ENCODE data around the gene PRG2. TPM values are rescaled to one million over a fixed set of nuclear protein-coding genes. Genes with fewer than 3 reads are reported as not detected.
"Not testable (repeated sequence)": the region's sequence is repeated elsewhere in the genome, so short reads cannot be mapped to it uniquely, and the experiment has no call there.

Gene PRG2
- total RNA-seq, 1 donor from 2014 or later: 0.45 TPM

DNA sequence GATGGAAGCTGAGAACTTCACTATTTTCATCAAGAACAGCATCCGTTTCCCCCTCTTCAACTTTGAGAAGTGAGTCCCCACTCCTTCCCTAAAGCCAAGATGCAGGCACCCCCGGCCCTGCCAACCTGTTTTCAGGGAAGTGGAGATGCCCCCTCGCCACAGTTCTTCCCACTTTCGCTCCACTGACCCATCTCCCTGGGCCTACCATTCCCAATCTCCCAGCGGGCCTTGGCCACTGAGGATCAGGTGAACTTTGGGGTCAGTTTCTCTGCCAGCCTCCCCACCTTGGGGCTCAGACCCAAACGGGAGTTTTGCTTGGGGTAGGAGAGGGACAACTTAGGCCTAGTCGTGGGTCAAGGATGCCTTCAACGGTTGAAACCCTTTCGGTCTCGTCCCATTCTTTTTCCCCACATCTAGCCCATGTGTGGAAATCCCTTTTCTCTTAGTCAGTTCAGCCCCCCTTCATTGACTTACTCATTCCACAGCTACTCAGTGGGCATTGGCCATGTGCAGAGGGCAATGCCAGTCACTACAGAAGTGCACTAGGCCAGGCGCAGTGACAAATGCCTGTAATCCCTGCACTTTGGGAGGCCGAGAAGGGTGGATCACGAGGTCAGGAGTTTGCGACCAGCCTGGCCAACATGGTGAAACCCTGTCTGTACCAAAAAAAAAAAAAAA lies 41.7 kb downstream of the PRG2 start:
- no peak for DNase-seq (ENCODE audit: low spot score)

DNA sequence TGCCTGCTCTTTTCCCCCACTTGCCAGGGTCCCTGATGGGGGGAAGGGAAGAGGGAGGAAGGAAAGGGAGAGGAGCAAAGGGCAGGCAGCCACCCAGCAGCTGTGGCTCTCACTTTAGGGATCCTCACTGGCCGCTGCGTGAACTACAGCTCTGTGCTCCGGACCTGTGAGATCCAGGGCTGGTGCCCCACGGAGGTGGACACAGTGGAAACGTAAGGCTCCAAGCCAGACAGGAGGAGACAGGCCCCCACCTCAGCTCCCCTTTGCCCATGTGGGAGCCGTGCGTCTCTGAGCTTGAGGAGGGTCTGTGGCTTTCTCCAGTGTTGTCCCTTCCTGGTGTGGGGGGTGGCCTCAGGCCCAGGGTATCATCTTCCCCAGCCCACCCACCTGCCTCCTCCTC lies 42.4 kb downstream of the PRG2 start:
- no peak for DNase-seq (ENCODE audit: low spot score)

DNA sequence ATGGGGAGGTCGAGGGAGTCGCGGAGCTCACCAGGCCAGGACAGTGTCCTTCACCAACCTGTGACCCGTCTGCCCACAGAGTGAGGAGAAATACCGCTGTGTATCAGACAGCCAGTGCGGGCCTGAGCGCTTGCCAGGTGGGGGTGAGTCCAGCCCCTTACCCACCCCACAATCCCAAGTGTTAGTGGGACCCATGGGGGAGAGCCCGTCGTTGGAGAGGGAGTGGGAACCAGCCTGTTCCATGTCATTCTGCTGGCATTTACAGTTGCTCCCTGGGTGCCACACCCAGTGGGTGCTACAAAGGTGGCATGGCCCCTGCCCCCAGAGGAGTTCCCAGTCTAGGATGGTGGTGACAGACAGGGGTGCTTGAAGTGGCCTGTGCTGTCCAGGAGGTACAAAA lies 43.1 kb downstream of the PRG2 start:
- no peak for DNase-seq (ENCODE audit: low spot score)

DNA sequence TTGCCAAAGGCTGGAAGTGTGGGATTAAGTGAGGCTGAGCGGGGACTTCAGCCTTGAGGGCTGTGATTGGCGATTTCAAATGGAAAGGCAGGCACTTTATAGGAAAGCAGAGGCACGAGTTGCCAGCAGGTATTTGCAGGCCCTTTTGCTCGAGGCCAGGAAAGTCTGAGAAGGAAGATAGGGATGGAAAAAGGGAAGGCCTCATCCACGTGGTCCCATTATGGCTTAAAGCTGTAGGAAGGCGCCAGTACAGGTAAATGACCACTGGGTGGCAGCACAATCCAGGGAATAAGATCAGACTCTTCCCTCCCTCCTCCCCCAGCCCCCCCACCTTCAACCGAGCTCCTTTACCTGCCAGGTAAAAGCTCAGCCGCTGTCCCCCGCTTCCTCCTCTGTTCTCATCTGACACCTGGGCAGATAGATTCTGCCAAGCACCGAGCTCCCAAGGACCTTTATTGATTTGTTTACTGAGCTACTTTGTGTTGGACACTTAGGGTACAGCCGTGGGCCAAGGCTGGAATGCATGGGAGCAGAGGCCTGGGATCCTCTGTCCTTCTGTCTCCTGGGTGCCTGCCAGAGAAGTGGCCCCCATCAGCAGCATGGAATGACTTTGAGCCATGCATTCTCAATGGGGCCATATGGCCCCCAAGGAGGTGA lies 44.8 kb downstream of the PRG2 start:
- no peak for DNase-seq (ENCODE audit: low spot score)

DNA sequence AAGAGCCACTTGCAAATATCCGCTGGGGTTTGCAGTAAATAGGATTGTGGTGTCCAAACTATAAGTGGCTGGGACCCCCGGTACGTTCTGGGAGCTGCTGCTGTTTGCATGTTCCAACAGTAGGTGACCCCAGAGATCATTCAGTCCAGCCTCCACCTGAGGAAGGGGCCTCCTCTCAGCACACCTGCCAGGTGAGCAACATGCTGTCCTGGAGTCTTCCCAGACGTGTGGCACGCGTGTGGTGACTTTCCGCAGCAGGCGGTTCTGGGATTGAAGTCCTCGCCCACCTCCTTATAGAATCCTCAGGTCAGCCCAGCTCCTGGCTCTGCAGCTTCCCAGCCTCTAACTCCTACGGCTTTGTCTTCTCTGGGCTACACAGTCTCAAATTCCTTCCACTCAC lies 45.6 kb downstream of the PRG2 start:
- DNase-seq (ENCODE audit: low spot score): no peak

DNA sequence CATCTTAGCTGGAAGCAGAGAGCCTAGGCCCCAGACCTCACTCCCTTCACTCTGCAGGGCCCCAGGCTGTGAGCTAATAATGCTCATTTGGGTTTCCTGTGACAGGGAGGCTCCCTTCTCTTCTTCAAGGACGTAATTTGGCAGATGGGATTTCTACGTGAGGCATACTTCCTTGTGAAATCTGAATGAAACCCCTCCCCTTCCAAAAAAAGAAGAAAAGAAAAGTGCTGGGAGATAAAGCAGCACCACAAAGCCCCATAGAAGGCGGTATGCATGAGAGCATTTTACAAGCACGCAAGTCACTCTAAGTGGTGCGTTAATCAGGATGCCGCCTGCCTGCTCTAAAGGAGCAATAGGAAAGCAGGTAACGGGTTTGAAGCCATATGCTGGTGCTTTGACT lies 46.6 kb downstream of the PRG2 start:
- DNase-seq (ENCODE audit: low spot score): no peak

DNA sequence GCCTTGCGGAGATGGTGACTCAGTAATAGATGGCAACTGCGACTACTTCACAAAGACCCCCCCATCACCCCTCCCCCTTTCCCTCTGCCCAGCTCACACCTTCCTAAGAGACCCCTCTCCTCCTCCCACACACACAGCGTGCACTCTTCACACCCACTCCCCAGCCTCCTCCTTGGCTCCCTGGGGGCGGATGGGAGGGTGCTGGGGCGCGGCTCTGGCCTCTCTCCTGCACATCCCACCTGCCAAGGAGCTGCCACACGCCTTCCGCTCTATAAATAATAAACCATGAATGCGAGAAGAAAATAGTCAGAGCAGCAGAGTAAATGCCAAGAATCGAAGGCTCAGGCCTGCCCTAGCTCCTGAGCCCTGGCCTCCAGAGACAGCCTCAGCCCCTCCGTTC lies 47.7 kb downstream of the PRG2 start:
- DNase-seq (ENCODE audit: low spot score): no peak

DNA sequence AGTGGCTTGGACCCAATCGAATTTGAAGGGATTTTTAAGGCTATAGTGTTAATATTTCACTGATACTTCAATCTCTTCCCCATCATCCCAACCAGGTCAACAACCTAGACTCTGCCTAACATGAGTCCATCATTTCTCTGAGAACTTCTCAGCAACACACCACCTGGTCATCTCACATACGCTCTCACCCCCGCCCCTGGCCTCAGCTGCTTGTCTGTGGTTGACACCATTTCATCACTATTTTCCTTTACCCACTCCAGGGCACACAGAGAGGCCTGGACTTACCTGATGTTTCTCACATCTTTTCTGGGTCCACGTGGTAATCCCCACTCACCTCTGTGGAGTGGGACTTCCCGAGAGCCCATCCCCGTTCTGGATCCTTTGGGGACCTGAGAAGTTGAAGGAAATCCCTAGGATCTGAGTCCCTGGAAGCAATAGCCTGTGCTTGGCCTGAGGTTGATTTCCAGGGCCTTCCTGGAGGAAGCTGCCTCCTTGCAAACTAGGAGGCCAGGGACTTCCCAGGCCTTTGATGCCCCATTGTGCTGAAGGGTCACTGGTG lies 49.1 kb downstream of the PRG2 start:
- DNase-seq (ENCODE audit: low spot score): no peak

DNA sequence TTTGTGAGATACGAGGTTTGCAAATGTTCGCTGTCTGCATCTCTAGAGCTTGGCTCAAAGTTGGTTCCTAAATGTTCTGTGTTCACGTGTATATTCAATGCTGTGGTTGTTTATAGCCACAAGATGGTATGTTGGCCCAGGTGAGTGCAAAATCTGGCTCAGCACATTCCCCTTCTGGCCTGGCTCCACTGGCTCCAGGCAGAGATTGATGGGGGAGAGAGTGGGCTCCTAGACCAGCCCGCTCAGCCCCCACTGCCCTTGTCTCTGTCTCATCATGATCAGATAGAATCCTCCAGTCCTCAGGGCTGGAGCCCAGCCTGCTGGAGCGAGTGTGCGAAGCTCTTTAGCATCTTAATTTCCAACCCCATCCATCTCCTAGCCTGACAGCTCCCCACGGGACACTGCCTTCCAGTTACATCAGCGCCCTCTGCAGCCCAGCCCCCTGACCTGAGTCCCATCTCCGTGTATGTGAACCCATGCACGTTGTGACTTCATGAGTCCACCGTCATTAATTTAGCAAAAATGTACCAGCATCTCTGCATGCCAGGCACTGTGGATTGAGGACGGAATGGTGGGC lies 50.3 kb downstream of the PRG2 start:
- no peak for DNase-seq (ENCODE audit: low spot score)

DNA sequence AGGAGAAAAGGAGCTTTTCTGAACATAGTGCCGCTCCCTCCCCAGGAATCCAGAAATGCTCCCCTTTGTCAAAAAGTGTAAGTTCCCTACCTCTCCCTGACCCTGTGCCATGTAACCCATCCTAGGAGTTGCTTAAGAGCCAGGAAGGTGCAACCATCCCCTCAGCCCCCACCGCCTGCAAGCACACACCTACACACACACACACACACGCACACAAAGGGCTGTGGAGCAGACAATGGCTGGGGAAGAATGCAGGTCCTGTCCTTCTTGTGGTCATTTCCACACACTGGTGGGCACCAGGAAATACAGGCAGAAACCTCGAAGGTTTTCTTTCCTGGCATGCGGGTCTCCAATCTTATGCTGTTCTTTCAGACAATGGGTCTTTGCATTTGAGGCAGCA lies 51.1 kb downstream of the PRG2 start:
- DNase-seq (ENCODE audit: low spot score): no peak

DNA sequence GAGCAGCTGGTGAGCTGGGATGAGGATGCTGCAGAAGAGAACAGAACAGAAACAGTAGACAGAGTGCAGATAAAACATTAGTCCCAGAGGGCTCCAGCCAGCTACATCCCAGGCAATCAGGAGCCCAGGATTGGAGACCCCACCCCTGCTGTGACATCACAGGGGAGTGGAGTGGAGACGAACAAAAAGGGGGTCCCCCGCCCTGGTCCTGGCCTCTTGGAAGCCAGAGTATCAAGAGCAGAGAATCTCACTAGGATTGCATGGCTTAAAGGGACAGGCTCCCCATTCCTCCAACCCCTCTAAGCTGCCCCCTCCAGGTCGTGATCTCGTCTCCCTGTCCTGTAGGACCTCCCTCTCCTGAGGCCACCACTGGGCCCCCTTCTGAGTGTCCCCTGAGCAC lies 52.3 kb downstream of the PRG2 start, which contains the start of gene P2RX3:
TSS of gene P2RX3 (plus strand) at position 211 of the 400 bp plus-strand sequence. CDS start 199 bp downstream, outside the sequence.
- DNase-seq (ENCODE audit: low spot score): no peak

DNA sequence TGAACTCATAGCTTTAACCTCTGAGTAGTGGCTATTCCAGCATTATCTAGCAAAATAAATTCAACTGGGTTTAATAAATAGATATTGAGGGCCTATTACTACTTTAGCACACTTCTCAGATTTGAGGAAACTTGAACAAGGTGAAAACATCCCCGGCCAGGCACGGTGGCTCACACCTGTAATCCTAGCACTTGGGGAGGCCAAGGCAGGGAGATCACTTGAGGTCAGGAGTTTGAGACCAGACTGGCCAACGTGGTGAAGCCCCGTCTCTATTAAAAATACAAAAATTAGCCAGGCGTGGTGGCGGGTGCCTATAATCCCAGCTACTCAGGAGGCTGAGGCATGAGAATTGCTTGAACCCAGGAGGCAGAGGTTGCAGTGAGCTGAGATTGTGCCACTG lies 53.6 kb downstream of the PRG2 start:
- DNase-seq (ENCODE audit: low spot score): not testable (repeated sequence)

Other genes with a start within 250 kb of the PRG2 start
- gene LRRC55, start 208.7 kb downstream of the PRG2 start, total RNA-seq: not detected
- 13.7 TPM for gene APLNR, start 153.4 kb downstream of the PRG2 start, total RNA-seq
- 236 TPM for gene TNKS1BP1, start 65.7 kb downstream of the PRG2 start, total RNA-seq
- gene SSRP1, start 54.8 kb downstream of the PRG2 start, total RNA-seq: 54.0 TPM
- not detected for gene P2RX3, start 52.3 kb downstream of the PRG2 start, total RNA-seq
- not detected for gene PRG3, start 9.5 kb downstream of the PRG2 start, total RNA-seq
- gene SLC43A3, start 36.5 kb upstream of the PRG2 start, total RNA-seq: 95.1 TPM
- 2.8 TPM for gene RTN4RL2, start 69.9 kb upstream of the PRG2 start, total RNA-seq
- gene SLC43A1, start 125.1 kb upstream of the PRG2 start, total RNA-seq: 8.4 TPM
- 48.0 TPM for gene TIMM10, start 140.1 kb upstream of the PRG2 start, total RNA-seq
- not detected for gene SMTNL1, start 146.9 kb upstream of the PRG2 start, total RNA-seq
- gene UBE2L6, start 177.0 kb upstream of the PRG2 start, total RNA-seq: 51.9 TPM
- gene SERPING1, start 207.0 kb upstream of the PRG2 start, total RNA-seq: 516 TPM

All from mesenteric fat pad (tissue), 1 donor.